NCI-H1048 (cell line): Measurements from ENCODE around the gene TBC1D1.

Experiments used
- DNase-seq: peaks from one replicate; lab custom pipeline; 2025; lab: John Stamatoyannopoulos, UW

Gene TBC1D1

GRCh38 chr4:38125816-38126215 lies 234.9 kb downstream of the TBC1D1 start:
- no peak for DNase-seq

GRCh38 chr4:38128478-38129459 lies 237.9 kb downstream of the TBC1D1 start:
- no peak for DNase-seq

GRCh38 chr4:38129460-38130227 lies 238.8 kb downstream of the TBC1D1 start:
- no peak for DNase-seq

- no peak for DNase-seq
Measured at GRCh38 chr4:38130884-38131283, 240.0 kb downstream of the TBC1D1 start.

- no peak for DNase-seq
Measured at GRCh38 chr4:38131371-38132091, 240.6 kb downstream of the TBC1D1 start.

- no peak for DNase-seq
Measured at GRCh38 chr4:38132107-38132673, 241.3 kb downstream of the TBC1D1 start.

GRCh38 chr4:38132843-38133662 lies 242.2 kb downstream of the TBC1D1 start:
- no peak for DNase-seq

- no peak for DNase-seq
Measured at GRCh38 chr4:38133711-38134480, 243.0 kb downstream of the TBC1D1 start.

- no peak for DNase-seq
Measured at GRCh38 chr4:38135201-38135600, 244.3 kb downstream of the TBC1D1 start.

- DNase-seq: no peak
Measured at GRCh38 chr4:38136604-38137003, 245.7 kb downstream of the TBC1D1 start.

GRCh38 chr4:38137080-38137479 lies 246.2 kb downstream of the TBC1D1 start:
- no peak for DNase-seq

GRCh38 chr4:38138363-38138762 lies 247.5 kb downstream of the TBC1D1 start:
- DNase-seq: no peak

- no peak for DNase-seq
Measured at GRCh38 chr4:38139187-38139586, 248.3 kb downstream of the TBC1D1 start.

- DNase-seq: no peak
Measured at GRCh38 chr4:38140643-38141203, 249.8 kb downstream of the TBC1D1 start.

- no peak for DNase-seq
Measured at GRCh38 chr4:38141808-38142500, 251.1 kb downstream of the TBC1D1 start.

- no peak for DNase-seq
Measured at GRCh38 chr4:38144031-38144430, 253.1 kb downstream of the TBC1D1 start.

GRCh38 chr4:38145033-38145678 lies 254.3 kb downstream of the TBC1D1 start:
- no peak for DNase-seq

GRCh38 chr4:38145741-38146140 lies 254.9 kb downstream of the TBC1D1 start:
- DNase-seq: no peak

- DNase-seq: no peak
Measured at GRCh38 chr4:38146383-38146782, 255.5 kb downstream of the TBC1D1 start.
